HepG2 (cell line): ENCODE data around the gene PLCL1. TPM values are rescaled to one million over a fixed set of nuclear protein-coding genes. Genes with fewer than 3 reads are reported as not detected.

Experiments
- ATAC-seq: fragments of 200-7000 bp; cut with Tn5 transposase; 3 replicates; pipeline ENCODE4 v1.9.1; 2020; ENCODE audit warnings: mild to moderate bottlenecking, moderate library complexity
- BruUV-seq: library from RNA; stranded (reverse); fragments of 400-500 nt; replicated peaks from 2 replicates; lab custom pipeline; 2021; lab: Mats Ljungman, UMichigan
- CTCF ChIA-PET: fragments of 300-600 bp; formaldehyde crosslinking; extraction: SDS; loops from one replicate; lab custom pipeline; 2021; ENCODE audit warnings: low total read pairs, inconsistent platforms, low intra/inter-chr PET ratio; lab: Yijun Ruan, JAX
- POLR2A ChIA-PET: fragments of 350-600 bp; sonication (Branson Sonifier 250); formaldehyde crosslinking; loops from one replicate; lab custom pipeline; 2020; ENCODE audit warnings: antibody characterized with exemption, inconsistent platforms; lab: Yijun Ruan, JAX
- DNase-seq: peaks from one replicate; pipeline ENCODE4 v3.0.0-alpha.2; 2015; ENCODE audit warnings: low spot score
- FAIRE-seq: peaks from 3 replicates; lab custom pipeline; 2011; peaks lifted over from hg19 to GRCh38; lab: Jason Lieb, UNC
- H2AFZ ChIP-seq: one replicate; pipeline ENCODE4 v1.6.1; 2011; ENCODE audit warnings: low read length, inconsistent platforms
- H3K27ac ChIP-seq: fragments of 300-600 bp; 3 replicates; pipeline ENCODE4 v1.8.0; 2011; ENCODE audit warnings: mixed run types, mild to moderate bottlenecking, mixed read lengths, low read length, inconsistent platforms; ENCODE audit not compliant: insufficient read depth; ENCODE audit errors: extremely low read length
- H3K27me3 ChIP-seq, 2 experiments: fragments of 200-600 bp in 1 of 2; 2 replicates in 1 of 2; 3 replicates in 1 of 2; pipeline versions ENCODE4 v1.6.0 to v1.8.0; 2011; ENCODE audit warnings: low read length in 2 of 2, mild to moderate bottlenecking in 2 of 2, moderate library complexity in 2 of 2, inconsistent platforms in 1 of 2; ENCODE audit not compliant: insufficient read depth in 2 of 2, control insufficient read depth in 1 of 2
- H3K36me3 ChIP-seq, 2 experiments: fragments of 200-600 bp in 1 of 2; replicated peaks in 1 of 2; 2 replicates in 1 of 2; 3 replicates in 1 of 2; pipeline versions ENCODE4 v1.5.1 to v1.8.0; 2011; ENCODE audit warnings: low read length in 2 of 2, inconsistent platforms in 1 of 2; ENCODE audit not compliant: insufficient read depth in 2 of 2, control insufficient read depth in 1 of 2
- H3K4me1 ChIP-seq: 2 replicates; pipeline ENCODE4 v1.5.1; 2012; ENCODE audit warnings: low read length, inconsistent platforms; ENCODE audit not compliant: insufficient read depth
- H3K4me2 ChIP-seq: 2 replicates; pipeline ENCODE4 v1.6.0; 2011; ENCODE audit warnings: low read depth, low read length, inconsistent platforms
- H3K4me3 ChIP-seq, 3 experiments: fragments of 200-600 bp in 1 of 3; sonication (generic), shearing (Covaris generic) in 1 of 3; replicated peaks in 1 of 3; 2 replicates each; pipeline ENCODE4 v1.5.1; 2011 to 2016; ENCODE audit warnings: low read length in 3 of 3, inconsistent platforms in 2 of 3, low read depth in 2 of 3, mild to moderate bottlenecking in 2 of 3, control low read depth in 1 of 3, mixed read lengths in 1 of 3; ENCODE audit not compliant: insufficient read depth in 1 of 3
- H3K79me2 ChIP-seq: one replicate; pipeline ENCODE4 v1.6.1; 2011; ENCODE audit warnings: low read length, inconsistent platforms; ENCODE audit not compliant: insufficient read depth
- H3K9ac ChIP-seq: 2 replicates; pipeline ENCODE4 v1.6.0; 2011; ENCODE audit warnings: mild to moderate bottlenecking, low read depth, low read length, inconsistent platforms; ENCODE audit not compliant: insufficient read depth
- H3K9me3 ChIP-seq: 2 replicates; pipeline ENCODE4 v1.5.1; 2012; ENCODE audit warnings: mild to moderate bottlenecking, low read length
- H4K20me1 ChIP-seq: 2 replicates; pipeline ENCODE4 v1.6.0; 2011; ENCODE audit warnings: inconsistent platforms, mild to moderate bottlenecking, low read length, moderate library complexity; ENCODE audit not compliant: insufficient read depth
- GABPA ChIP-seq, 2 experiments: IDR thresholded peaks; 2 replicates each; pipeline ENCODE4 v1.6.1; 2011 to 2016; ENCODE audit warnings: low read depth in 2 of 2, low read length in 1 of 2, missing biosample characterization in 1 of 2, missing genetic modification characterization in 1 of 2
- GMEB1 ChIP-seq: sonication (generic); formaldehyde crosslinking; IDR thresholded peaks from 2 replicates; pipeline ENCODE4 v1.5.1; 2020; ENCODE audit warnings: missing genetic modification reagents, mild to moderate bottlenecking, borderline replicate concordance
- KLF11 ChIP-seq: IDR thresholded peaks from 2 replicates; pipeline ENCODE4 v1.6.1; 2016; ENCODE audit warnings: missing compliant biosample characterization
- SMAD1 ChIP-seq: sonication (generic); formaldehyde crosslinking; IDR thresholded peaks from 2 replicates; pipeline ENCODE4 v1.4.0; 2020; ENCODE audit warnings: missing genetic modification reagents, low read depth, mild to moderate bottlenecking, borderline replicate concordance
- SNAPC5 ChIP-seq: sonication (generic); formaldehyde crosslinking; IDR thresholded peaks from 2 replicates; pipeline ENCODE4 v1.8.1; 2023; ENCODE audit warnings: mild to moderate bottlenecking, missing genetic modification reagents, borderline replicate concordance
- TRIM24 ChIP-seq: sonication (generic); formaldehyde crosslinking; IDR thresholded peaks from 2 replicates; pipeline ENCODE4 v1.8.0; 2022; ENCODE audit warnings: mild to moderate bottlenecking, missing genetic modification reagents
- ZFYVE20 ChIP-seq: sonication (generic); formaldehyde crosslinking; IDR thresholded peaks from 2 replicates; pipeline ENCODE4 v1.8.0; 2023; ENCODE audit warnings: low read depth, mild to moderate bottlenecking, moderate library complexity, missing genetic modification reagents, borderline replicate concordance
- ZNF205 ChIP-seq: IDR thresholded peaks from 2 replicates; pipeline ENCODE4 v1.6.1; 2018; ENCODE audit warnings: missing biosample characterization, missing genetic modification reagents
- ZNF337 ChIP-seq: sonication (generic); formaldehyde crosslinking; IDR thresholded peaks from 2 replicates; pipeline ENCODE4 v1.5.1; 2020; ENCODE audit warnings: missing genetic modification reagents, low read depth, mild to moderate bottlenecking, borderline replicate concordance
- ZNF510 ChIP-seq: sonication (generic); formaldehyde crosslinking; IDR thresholded peaks from 2 replicates; pipeline ENCODE4 v1.4.0; 2020; ENCODE audit warnings: low read depth, mild to moderate bottlenecking, missing genetic modification reagents
- ZNF552 ChIP-seq: sonication (generic); formaldehyde crosslinking; IDR thresholded peaks from 2 replicates; pipeline ENCODE4 v1.9.0; 2022; ENCODE audit warnings: missing genetic modification reagents, mild to moderate bottlenecking, borderline replicate concordance
- ZXDC ChIP-seq: sonication (generic); formaldehyde crosslinking; IDR thresholded peaks from 2 replicates; pipeline ENCODE4 v1.5.0; 2020; ENCODE audit warnings: mild to moderate bottlenecking, missing genetic modification reagents
- WGBS: methylation state at CpG from one replicate; pipeline ENCODE4 v1.1.6; 2017; ENCODE audit warnings: low lambda C conversion rate; 5-methylcytosine and 5-hydroxymethylcytosine counted together
- in situ Hi-C: cut with HindIII; loops from 2 replicates; pipeline ENCODE4 v1.10.0; 2017; ENCODE audit warnings: low pct_unique_long_range_greater_than_20kb; ENCODE audit not compliant: extremely low pct_ligation_motif_present
- intact Hi-C: fragments of 100-400 bp; cut with micrococcal nuclease; formaldehyde crosslinking; loops from one replicate; pipeline ENCODE4 v1.10.0; 2022; ENCODE audit not compliant: unreplicated experiment
- polyA plus RNA-seq, 8 experiments: library from polyadenylated mRNA; depleted of rRNA in 3 of 8; stranded (reverse) in 7 of 8; unstranded in 1 of 8; fragments of >200 nt; fragmentation: Illumina TruSeq in 4 of 8; extraction: Trizol in 4 of 8; gene quantifications; 2 replicates each; pipeline versions ENCODE4 v1.2.1 to v1.2.3, GENCODE V29; 2011 to 2016; ENCODE audit warnings: low read depth in 4 of 8, missing spikeins in 1 of 8, mixed read lengths in 1 of 8; ENCODE audit not compliant: insufficient read depth in 1 of 8
- total RNA-seq, 5 experiments: library from RNA; depleted of rRNA; stranded (reverse); fragments of >200 nt; fragmentation: Illumina TruSeq; extraction: Trizol; gene quantifications; 2 replicates each; pipeline ENCODE4 v1.2.3, GENCODE V29; 2016; ENCODE audit warnings: low read depth in 1 of 5

Gene PLCL1
- total and polyA plus RNA-seq, 2 of the 13 experiments (the other 11 are each of a cell fraction or from before 2014, with no cell fraction given), result not detected

DNA sequence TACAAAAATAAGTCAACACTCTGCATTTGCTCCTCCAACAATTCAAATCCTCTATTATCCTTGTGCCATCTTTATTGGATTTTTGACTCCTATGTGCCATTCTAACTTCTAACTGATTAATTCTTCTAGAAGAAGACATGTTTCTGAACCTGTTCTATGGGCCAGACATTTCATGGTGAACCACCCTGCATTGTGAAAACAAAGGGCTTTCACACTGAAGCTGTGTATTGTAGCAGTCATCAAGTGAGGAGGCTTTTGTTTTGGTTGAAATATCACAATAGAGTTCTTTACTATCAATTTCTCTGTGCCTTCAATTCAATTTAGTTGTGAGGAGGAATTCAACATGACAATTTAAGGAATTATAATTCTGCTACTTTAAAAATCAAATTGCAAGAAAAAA lies 357.9 kb downstream of the PLCL1 start (continued):
- no peak for TF ChIP-seq ZNF552 (CRISPR knock-in tag)
- TF ChIP-seq GABPA (IDR thresholded peaks at IDR 0.05; ENCODE audit: low read depth, low read length), result no peak
- no peak for TF ChIP-seq GABPA (CRISPR knock-in tag; IDR thresholded peaks at IDR 0.05; ENCODE audit: low read depth)
- no peak for TF ChIP-seq KLF11 (CRISPR knock-in tag)
- TF ChIP-seq ZNF337, result no peak
- TF ChIP-seq TRIM24 (CRISPR knock-in tag), result no peak
- TF ChIP-seq, all 625 proteins: peak for 0

- DNase-seq, result no peak
- H3K9me3 ChIP-seq, result no peaks in the 10 kb centered on the region
- CTCF ChIA-PET, result no interaction called here
- no peak overlapping the region for H3K9ac ChIP-seq
- no peak overlapping the region for H3K4me2 ChIP-seq
- WGBS, result 3% methylated on average over 6 of the region's 6 CpGs
- H3K27me3 ChIP-seq, result 0 out of 5 replicates have a peak, but pooled peaks cover 0 to 6% of the 10 kb centered on the region in 2 experiments
- POLR2A ChIA-PET, result no interaction called here
- H3K4me3 ChIP-seq, result no peak overlapping the region
- no peaks in the 10 kb centered on the region for H3K79me2 ChIP-seq
- H4K20me1 ChIP-seq, result no peaks in the 10 kb centered on the region
- no peaks in the 10 kb centered on the region for H3K36me3 ChIP-seq
- TF ChIP-seq SNAPC5 (CRISPR knock-in tag), result no peak
- no peak for TF ChIP-seq ZNF205
- no peak for ATAC-seq
- in situ Hi-C loops, result no loop called here
- H3K27ac ChIP-seq, result no peak overlapping the region
- no peak for FAIRE-seq
- H2AFZ ChIP-seq, result no peak overlapping the region
- BruUV-seq, result no TSS peak
- H3K4me1 ChIP-seq, result no peaks in the 10 kb centered on the region
- intact Hi-C loops, result no loop called here
Measured at GRCh38 chr2:198164843-198165242, 360.4 kb downstream of the PLCL1 start.

- H3K36me3 ChIP-seq, result no peaks in the 10 kb centered on the region
- no peak for DNase-seq
- no peak overlapping the region for H3K4me3 ChIP-seq
- 0 out of 5 replicates have a peak, but pooled peaks cover 0 to 6% of the 10 kb centered on the region in 2 experiments for H3K27me3 ChIP-seq
- H3K4me2 ChIP-seq, result no peak overlapping the region
- ATAC-seq, result no peak
- H3K27ac ChIP-seq, result no peak overlapping the region
- no peaks in the 10 kb centered on the region for H4K20me1 ChIP-seq
- in situ Hi-C loops (no loop called here), intact Hi-C loops (no loop called here)
- no peaks in the 10 kb centered on the region for H3K79me2 ChIP-seq
- no peaks in the 10 kb centered on the region for H3K9me3 ChIP-seq
- ChIA-PET POLR2A (no interaction called here), CTCF (no interaction called here)
- H2AFZ ChIP-seq, result no peak overlapping the region
- no peak overlapping the region for H3K9ac ChIP-seq
- no peaks in the 10 kb centered on the region for H3K4me1 ChIP-seq
- 7% methylated on average over 4 of the region's 4 CpGs for WGBS
- BruUV-seq, result no TSS peak
- no peak for FAIRE-seq
- no peak for TF ChIP-seq GMEB1 (CRISPR knock-in tag)
- no peak for TF ChIP-seq SMAD1 (CRISPR knock-in tag)
- TF ChIP-seq ZFYVE20 (CRISPR knock-in tag), result no peak
- no peak for TF ChIP-seq ZNF510 (CRISPR knock-in tag)
- no peak for TF ChIP-seq ZXDC (CRISPR knock-in tag)
Measured at GRCh38 chr2:198165289-198165688, 360.9 kb downstream of the PLCL1 start.
